Karpas-422 (cell line): Measurements from ENCODE around the gene RAB31. TPM values are rescaled to one million over a fixed set of nuclear protein-coding genes. Genes with fewer than 3 reads are reported as not detected.

Experiments used
- DNase-seq: peaks from one replicate; pipeline ENCODE4 v3.0.0-alpha.2; 2015
- H2AFZ ChIP-seq: fragments of 200-600 bp; sonication (generic); 2 replicates; pipeline ENCODE4 v1.6.1; 2014; ENCODE audit warnings: antibody characterized with exemption, low read length, mixed read lengths
- H3K27ac ChIP-seq: fragments of 200-600 bp; sonication (generic); 2 replicates; pipeline ENCODE4 v1.5.1; 2014; ENCODE audit warnings: mild to moderate bottlenecking, low read length, moderate library complexity
- H3K27me3 ChIP-seq: fragments of 200-600 bp; sonication (generic); 2 replicates; pipeline ENCODE4 v1.6.1; 2014; ENCODE audit warnings: low read length, mixed read lengths
- H3K36me3 ChIP-seq: fragments of 200-600 bp; sonication (generic); 2 replicates; pipeline ENCODE4 v1.6.1; 2014; ENCODE audit warnings: low read length, mixed read lengths; ENCODE audit not compliant: insufficient read depth
- H3K4me1 ChIP-seq: fragments of 200-600 bp; sonication (generic); 2 replicates; pipeline ENCODE4 v1.6.1; 2014; ENCODE audit warnings: mild to moderate bottlenecking, low read length, mixed read lengths
- H3K4me2 ChIP-seq: fragments of 200-600 bp; sonication (generic); 2 replicates; pipeline ENCODE4 v1.6.1; 2014; ENCODE audit warnings: low read length, low read depth, mild to moderate bottlenecking; ENCODE audit not compliant: poor library complexity, severe bottlenecking
- H3K4me3 ChIP-seq: fragments of 200-600 bp; sonication (generic); 2 replicates; pipeline ENCODE4 v1.5.1; 2014; ENCODE audit warnings: mild to moderate bottlenecking, antibody characterized with exemption, low read length, mixed read lengths
- H3K79me2 ChIP-seq: fragments of 200-600 bp; sonication (generic); 2 replicates; pipeline ENCODE4 v1.6.1; 2014; ENCODE audit warnings: mild to moderate bottlenecking, low read length, mixed read lengths
- H3K9ac ChIP-seq: fragments of 200-600 bp; sonication (generic); 2 replicates; pipeline ENCODE4 v1.6.0; 2014; ENCODE audit warnings: low read length
- H3K9me2 ChIP-seq: fragments of 200-600 bp; sonication (generic), shearing (Covaris generic); replicated peaks from 2 replicates; pipeline ENCODE4 v1.6.0; 2014; ENCODE audit warnings: mild to moderate bottlenecking, low read length, moderate library complexity; ENCODE audit not compliant: insufficient read depth
- H3K9me3 ChIP-seq: fragments of 300-700, 200-600 bp; sonication (generic); 2 replicates; pipeline ENCODE4 v1.6.1; 2014; ENCODE audit warnings: low read length, mixed read lengths
- H4K20me1 ChIP-seq: fragments of 200-600 bp; sonication (generic); 2 replicates; pipeline ENCODE4 v1.6.1; 2014; ENCODE audit warnings: mild to moderate bottlenecking, antibody characterized with exemption, low read length, low read depth; ENCODE audit not compliant: insufficient read depth
- total RNA-seq: library from RNA; depleted of rRNA; stranded (reverse); fragments of >200 nt; shearing (Covaris generic); gene quantifications from 2 replicates; pipeline ENCODE4 v1.2.3, GENCODE V29; 2014; ENCODE audit warnings: low replicate concordance

Gene RAB31
- total RNA-seq, 1 experiment from 2014 or later: not detected

GRCh38 chr18:9878095-9878494, 170.0 kb downstream of the RAB31 start:
- H3K4me3 ChIP-seq: no peak overlapping the region
- no peaks in the 10 kb centered on the region for H3K4me1 ChIP-seq
- no peaks in the 10 kb centered on the region for H3K36me3 ChIP-seq
- DNase-seq: no peak
- H3K27ac ChIP-seq: no peak overlapping the region
- H2AFZ ChIP-seq: no peak overlapping the region
- H3K27me3 ChIP-seq: no peaks in the 10 kb centered on the region
- no peaks in the 10 kb centered on the region for H3K9me2 ChIP-seq
- no peak overlapping the region for H3K9ac ChIP-seq
- H3K4me2 ChIP-seq: no peak overlapping the region
- no peaks in the 10 kb centered on the region for H3K9me3 ChIP-seq
- H3K79me2 ChIP-seq: no peaks in the 10 kb centered on the region
- H4K20me1 ChIP-seq: no peaks in the 10 kb centered on the region

- Histone ChIP-seq H3K4me2 (no peak overlapping the region), H3K36me3 (no peaks in the 10 kb centered on the region), H3K27ac (no peak overlapping the region), H3K9me3 (no peaks in the 10 kb centered on the region), H4K20me1 (no peaks in the 10 kb centered on the region), H2AFZ (no peak overlapping the region), H3K79me2 (no peaks in the 10 kb centered on the region), H3K27me3 (no peaks in the 10 kb centered on the region), H3K4me3 (no peak overlapping the region), H3K9ac (no peak overlapping the region), H3K9me2 (no peaks in the 10 kb centered on the region), H3K4me1 (no peaks in the 10 kb centered on the region)
- no peak for DNase-seq
Observed at GRCh38 chr18:9878783-9879242, 170.7 kb downstream of the RAB31 start.

GRCh38 chr18:9884090-9884489, 176.0 kb downstream of the RAB31 start:
- Histone ChIP-seq H3K79me2 (no peaks in the 10 kb centered on the region), H3K9ac (no peak overlapping the region), H3K27ac (no peak overlapping the region), H3K4me3 (no peak overlapping the region), H3K4me2 (no peak overlapping the region), H3K36me3 (no peaks in the 10 kb centered on the region), H2AFZ (no peak overlapping the region), H3K4me1 (no peaks in the 10 kb centered on the region), H3K9me2 (no peaks in the 10 kb centered on the region), H3K9me3 (no peaks in the 10 kb centered on the region), H3K27me3 (no peaks in the 10 kb centered on the region), H4K20me1 (no peaks in the 10 kb centered on the region)
- DNase-seq: no peak

GRCh38 chr18:9884532-9885140, 176.5 kb downstream of the RAB31 start:
- Histone ChIP-seq H3K9me3 (no peaks in the 10 kb centered on the region), H3K4me1 (no peaks in the 10 kb centered on the region), H2AFZ (no peak overlapping the region), H4K20me1 (no peaks in the 10 kb centered on the region), H3K4me2 (no peak overlapping the region), H3K36me3 (no peaks in the 10 kb centered on the region), H3K79me2 (no peaks in the 10 kb centered on the region), H3K4me3 (no peak overlapping the region), H3K9ac (no peak overlapping the region), H3K27ac (no peak overlapping the region), H3K27me3 (no peaks in the 10 kb centered on the region), H3K9me2 (no peaks in the 10 kb centered on the region)
- DNase-seq: no peak

- Histone ChIP-seq H3K9ac (no peak within 1 kb of the TSS), H3K79me2 (no peaks in the 10 kb centered on the region), H2AFZ (no peak within 1 kb of the TSS)
Observed at GRCh38 chr18:9885170-9886004, 177.3 kb downstream of the RAB31 start, which contains the start of gene TXNDC2. Gene TXNDC2 (plus strand): TSS chr18:9885973. CDS start chr18:9886681, 708 bp downstream.

GRCh38 chr18:9886005-9886348, 177.9 kb downstream of the RAB31 start:
- Histone ChIP-seq H3K4me1 (no peaks in the 10 kb centered on the region), H3K9me3 (no peaks in the 10 kb centered on the region), H4K20me1 (no peaks in the 10 kb centered on the region), H2AFZ (no peak overlapping the region), H3K9ac (no peak overlapping the region), H3K9me2 (no peaks in the 10 kb centered on the region), H3K27ac (no peak overlapping the region), H3K4me3 (no peak overlapping the region), H3K4me2 (no peak overlapping the region), H3K27me3 (no peaks in the 10 kb centered on the region), H3K36me3 (no peaks in the 10 kb centered on the region), H3K79me2 (no peaks in the 10 kb centered on the region)
- no peak for DNase-seq

More at GRCh38 chr18:9885170-9886004, 177.3 kb downstream of the RAB31 start, which contains the start of gene TXNDC2:
- no peak for DNase-seq
- no peaks in the 10 kb centered on the region for H3K36me3 ChIP-seq
- no peak within 1 kb of the TSS for H3K4me2 ChIP-seq
- H3K27ac ChIP-seq: no peak within 1 kb of the TSS
- H4K20me1 ChIP-seq: no peaks in the 10 kb centered on the region
- no peaks in the 10 kb centered on the region for H3K4me1 ChIP-seq
- no peaks in the 10 kb centered on the region for H3K9me3 ChIP-seq
- H3K9me2 ChIP-seq: no peaks in the 10 kb centered on the region
- H3K27me3 ChIP-seq: no peaks in the 10 kb centered on the region
- no peak within 1 kb of the TSS for H3K4me3 ChIP-seq

- H3K4me3 ChIP-seq: no peak overlapping the region
- no peak for DNase-seq
- no peak overlapping the region for H3K9ac ChIP-seq
- no peaks in the 10 kb centered on the region for H3K27me3 ChIP-seq
- no peak overlapping the region for H3K4me2 ChIP-seq
- no peaks in the 10 kb centered on the region for H3K4me1 ChIP-seq
- H4K20me1 ChIP-seq: no peaks in the 10 kb centered on the region
- no peak overlapping the region for H3K27ac ChIP-seq
- no peaks in the 10 kb centered on the region for H3K9me2 ChIP-seq
- H2AFZ ChIP-seq: no peak overlapping the region
- no peaks in the 10 kb centered on the region for H3K36me3 ChIP-seq
- H3K79me2 ChIP-seq: no peaks in the 10 kb centered on the region
- no peaks in the 10 kb centered on the region for H3K9me3 ChIP-seq
Observed at GRCh38 chr18:9887992-9888391, 179.9 kb downstream of the RAB31 start.

- H3K9me3 ChIP-seq: no peaks in the 10 kb centered on the region
- no peaks in the 10 kb centered on the region for H3K9me2 ChIP-seq
- H3K9ac ChIP-seq: no peak overlapping the region
Observed at GRCh38 chr18:9890196-9890595, 182.1 kb downstream of the RAB31 start.

More at GRCh38 chr18:9890196-9890595, 182.1 kb downstream of the RAB31 start:
- Histone ChIP-seq H2AFZ (no peak overlapping the region), H3K27me3 (no peaks in the 10 kb centered on the region), H3K4me1 (no peaks in the 10 kb centered on the region), H3K4me2 (no peak overlapping the region), H4K20me1 (no peaks in the 10 kb centered on the region), H3K4me3 (no peak overlapping the region), H3K36me3 (no peaks in the 10 kb centered on the region), H3K27ac (no peak overlapping the region), H3K79me2 (no peaks in the 10 kb centered on the region)
- DNase-seq: no peak
